ENCODE results near the gene DMD.
"Not testable (repeated sequence)": the region's sequence is repeated elsewhere in the genome, so short reads cannot be mapped to it uniquely, and the experiment has no call there.

DMD gene

GRCh38 chrX:31435592-31435991, 1775.8 kb downstream of the DMD start:
- peak; percentile 30 for DNase-seq (ENCODE audit: low spot score)

- no peak for DNase-seq (ENCODE audit: low spot score)
Measured at GRCh38 chrX:31433856-31434255, 1777.5 kb downstream of the DMD start.

GRCh38 chrX:31429915-31430314, 1781.4 kb downstream of the DMD start:
- DNase-seq (ENCODE audit: low spot score), result no peak

- DNase-seq (ENCODE audit: low spot score), result peak; percentile 12
Measured at GRCh38 chrX:31423609-31424189, 1787.7 kb downstream of the DMD start.

- no peak for DNase-seq (ENCODE audit: low spot score)
Measured at GRCh38 chrX:31421441-31421840, 1789.9 kb downstream of the DMD start.

- no peak for DNase-seq (ENCODE audit: low spot score)
Measured at GRCh38 chrX:31420711-31421151, 1790.6 kb downstream of the DMD start.

- no peak for DNase-seq (ENCODE audit: low spot score)
Measured at GRCh38 chrX:31420302-31420701, 1791.0 kb downstream of the DMD start.

- DNase-seq (ENCODE audit: low spot score), result no peak
Measured at GRCh38 chrX:31397119-31397518, 1814.2 kb downstream of the DMD start.

- no peak for DNase-seq (ENCODE audit: low spot score)
Measured at GRCh38 chrX:31392513-31392912, 1818.8 kb downstream of the DMD start.

- DNase-seq (ENCODE audit: low spot score), result no peak
Measured at GRCh38 chrX:31388946-31389345, 1822.4 kb downstream of the DMD start.

GRCh38 chrX:31384471-31384870, 1826.9 kb downstream of the DMD start:
- DNase-seq (ENCODE audit: low spot score), result peak; percentile 56

GRCh38 chrX:31383991-31384390, 1827.4 kb downstream of the DMD start:
- DNase-seq (ENCODE audit: low spot score), result no peak

- DNase-seq (ENCODE audit: low spot score), result not testable (repeated sequence)
Measured at GRCh38 chrX:31378973-31379372, 1832.4 kb downstream of the DMD start.

GRCh38 chrX:31377821-31378220, 1833.5 kb downstream of the DMD start:
- not testable (repeated sequence) for DNase-seq (ENCODE audit: low spot score)

- peak; percentile 7 for DNase-seq (ENCODE audit: low spot score)
Measured at GRCh38 chrX:31376408-31377022, 1834.8 kb downstream of the DMD start.

- no peak for DNase-seq (ENCODE audit: low spot score)
Measured at GRCh38 chrX:31374786-31375185, 1836.6 kb downstream of the DMD start.

GRCh38 chrX:31371956-31372355, 1839.4 kb downstream of the DMD start:
- no peak for DNase-seq (ENCODE audit: low spot score)

GRCh38 chrX:31367816-31368215, 1843.5 kb downstream of the DMD start:
- DNase-seq (ENCODE audit: low spot score), result no peak

GRCh38 chrX:31366041-31366440, 1845.3 kb downstream of the DMD start:
- no peak for DNase-seq (ENCODE audit: low spot score)

GRCh38 chrX:31356275-31357212, 1854.8 kb downstream of the DMD start:
- DNase-seq (ENCODE audit: low spot score), result no peak

GRCh38 chrX:31355206-31355955, 1856.0 kb downstream of the DMD start:
- no peak for DNase-seq (ENCODE audit: low spot score)

GRCh38 chrX:31353095-31353494, 1858.3 kb downstream of the DMD start:
- DNase-seq (ENCODE audit: low spot score), result no peak

Data from globus pallidus (tissue), 1 donor.